Parathyroid adenoma (tissue), 2 donors: ENCODE data around the gene UNC13A.

Source experiments
- H2AFZ ChIP-seq: fragments of 300-600 bp; sonication (generic); one replicate; pipeline ENCODE4 v1.7.0; 2017; ENCODE audit warnings: antibody characterized with exemption, mild to moderate bottlenecking
- H3K27ac ChIP-seq: fragments of 300-600 bp; sonication (generic); one replicate; pipeline ENCODE4 v1.7.0; 2017
- H3K27me3 ChIP-seq: fragments of 300-600 bp; sonication (generic); one replicate; pipeline ENCODE4 v1.7.0; 2017; ENCODE audit warnings: low read length; ENCODE audit not compliant: control insufficient read depth, insufficient read depth
- H3K36me3 ChIP-seq: fragments of 300-600 bp; sonication (generic); one replicate; pipeline ENCODE4 v1.7.0; 2017; ENCODE audit warnings: low read length; ENCODE audit not compliant: control insufficient read depth, insufficient read depth
- H3K4me1 ChIP-seq: fragments of 300-600 bp; sonication (generic); one replicate; pipeline ENCODE4 v1.7.0; 2017; ENCODE audit warnings: control low read depth
- H3K4me2 ChIP-seq: fragments of 300-600 bp; sonication (generic); one replicate; pipeline ENCODE4 v1.7.0; 2017; ENCODE audit warnings: low read length
- H3K4me3 ChIP-seq: fragments of 300-600 bp; sonication (generic); one replicate; pipeline ENCODE4 v1.7.0; 2017; ENCODE audit warnings: low read depth, low read length
- H3K79me2 ChIP-seq: fragments of 300-600 bp; sonication (generic); one replicate; pipeline ENCODE4 v1.7.0; 2017; ENCODE audit warnings: control low read depth
- H3K9ac ChIP-seq: fragments of 300-600 bp; sonication (generic); one replicate; pipeline ENCODE4 v1.7.0; 2017; ENCODE audit warnings: mild to moderate bottlenecking
- H3K9me3 ChIP-seq: fragments of 300-600 bp; sonication (generic); one replicate; pipeline ENCODE4 v1.7.0; 2017; ENCODE audit warnings: low read length; ENCODE audit not compliant: control insufficient read depth
- TF ChIP-seq, protein P1 (sequence below): fragments of 300-600 bp; sonication (generic); IDR thresholded peaks from one replicate; pipeline ENCODE4 v1.7.0; 2017; ENCODE audit warnings: antibody characterized with exemption, mild to moderate bottlenecking
- donor health status: primary hyperparathyroidism.

The UNC13A gene

GRCh38 chr19:17721111-17721628 is 33.0 kb upstream of the UNC13A start:
- Histone ChIP-seq H3K27me3 (no peaks in the 10 kb centered on the region), H3K4me3 (peak overlapping the region; percentile 67), H3K9me3 (no peaks in the 10 kb centered on the region), H2AFZ (no peak overlapping the region), H3K36me3 (no peaks in the 10 kb centered on the region), H3K79me2 (peaks cover 18% of the 10 kb centered on the region), H3K4me2 (peak overlapping the region; percentile 57), H3K27ac (no peak overlapping the region), H3K4me1 (peaks cover 13% of the 10 kb centered on the region), H3K9ac (no peak overlapping the region)
- TF ChIP-seq, protein P1, sequence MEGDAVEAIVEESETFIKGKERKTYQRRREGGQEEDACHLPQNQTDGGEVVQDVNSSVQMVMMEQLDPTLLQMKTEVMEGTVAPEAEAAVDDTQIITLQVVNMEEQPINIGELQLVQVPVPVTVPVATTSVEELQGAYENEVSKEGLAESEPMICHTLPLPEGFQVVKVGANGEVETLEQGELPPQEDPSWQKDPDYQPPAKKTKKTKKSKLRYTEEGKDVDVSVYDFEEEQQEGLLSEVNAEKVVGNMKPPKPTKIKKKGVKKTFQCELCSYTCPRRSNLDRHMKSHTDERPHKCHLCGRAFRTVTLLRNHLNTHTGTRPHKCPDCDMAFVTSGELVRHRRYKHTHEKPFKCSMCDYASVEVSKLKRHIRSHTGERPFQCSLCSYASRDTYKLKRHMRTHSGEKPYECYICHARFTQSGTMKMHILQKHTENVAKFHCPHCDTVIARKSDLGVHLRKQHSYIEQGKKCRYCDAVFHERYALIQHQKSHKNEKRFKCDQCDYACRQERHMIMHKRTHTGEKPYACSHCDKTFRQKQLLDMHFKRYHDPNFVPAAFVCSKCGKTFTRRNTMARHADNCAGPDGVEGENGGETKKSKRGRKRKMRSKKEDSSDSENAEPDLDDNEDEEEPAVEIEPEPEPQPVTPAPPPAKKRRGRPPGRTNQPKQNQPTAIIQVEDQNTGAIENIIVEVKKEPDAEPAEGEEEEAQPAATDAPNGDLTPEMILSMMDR: no peak

GRCh38 chr19:17720440-17720839 is 32.3 kb upstream of the UNC13A start:
- Histone ChIP-seq H3K27me3 (no peaks in the 10 kb centered on the region), H3K9ac (no peak overlapping the region), H3K4me2 (peak overlapping the region; percentile 57), H2AFZ (no peak overlapping the region), H3K36me3 (no peaks in the 10 kb centered on the region), H3K4me1 (peaks cover 13% of the 10 kb centered on the region), H3K27ac (no peak overlapping the region), H3K4me3 (peak overlapping the region; percentile 67), H3K9me3 (no peaks in the 10 kb centered on the region), H3K79me2 (peaks cover 18% of the 10 kb centered on the region)
- TF ChIP-seq, protein P1: no peak

- TF ChIP-seq, protein P1: no peak
- Histone ChIP-seq H3K4me1 (peaks cover 13% of the 10 kb centered on the region), H3K27ac (peak overlapping the region; percentile 7), H3K9me3 (no peaks in the 10 kb centered on the region), H3K79me2 (peaks cover 18% of the 10 kb centered on the region), H2AFZ (peak overlapping the region; percentile 53), H3K4me3 (peak overlapping the region; percentile 67), H3K27me3 (no peaks in the 10 kb centered on the region), H3K36me3 (no peaks in the 10 kb centered on the region), H3K4me2 (peak overlapping the region; percentile 57), H3K9ac (peak overlapping the region; percentile 67)
Observed at GRCh38 chr19:17719730-17720400, 31.7 kb upstream of the UNC13A start.

- TF ChIP-seq, protein P1: no peak
- Histone ChIP-seq H3K27me3 (no peaks in the 10 kb centered on the region), H3K36me3 (no peaks in the 10 kb centered on the region), H3K79me2 (peaks cover 15% of the 10 kb centered on the region), H2AFZ (peak within 1 kb of the TSS; percentile 82), H3K4me1 (peaks cover 13% of the 10 kb centered on the region), H3K9me3 (no peaks in the 10 kb centered on the region), H3K27ac (peak within 1 kb of the TSS; percentile 7), H3K4me3 (peak within 1 kb of the TSS; percentile 67), H3K9ac (peak within 1 kb of the TSS; percentile 67), H3K4me2 (peak within 1 kb of the TSS; percentile 69)
Observed at GRCh38 chr19:17718947-17719711, 31.0 kb upstream of the UNC13A start, which contains the start of gene MAP1S. Gene MAP1S, plus strand, starts transcription at chr19:17719480. Its CDS starts 23 bp downstream, at chr19:17719503.
